Breast epithelium (tissue), 3 donors: ENCODE measurements around the gene ZNF345.
A peak's percentile ranks its signal among the peaks of the same experiment; 100 is the strongest.

Experiments used
- POLR2A ChIP-seq: fragments of 450-650 bp; IDR thresholded peaks from one replicate; pipeline ENCODE4 v1.6.1; 2016; ENCODE audit warnings: antibody characterized with exemption, mild to moderate bottlenecking, moderate library complexity
- POLR2AphosphoS5 ChIP-seq, 3 donors: sonication (generic); formaldehyde crosslinking; IDR thresholded peaks; one replicate each; pipeline ENCODE4 v1.6.1; 2017; ENCODE audit warnings: antibody characterized with exemption in 3 of 3
- TF ChIP-seq, protein P1 (sequence below), 3 donors: fragments of 450-650 bp; IDR thresholded peaks; one replicate each; pipeline ENCODE4 v1.5.1; 2016 to 2017; ENCODE audit warnings: antibody characterized with exemption in 3 of 3, mild to moderate bottlenecking in 3 of 3, moderate library complexity in 3 of 3

DNA sequence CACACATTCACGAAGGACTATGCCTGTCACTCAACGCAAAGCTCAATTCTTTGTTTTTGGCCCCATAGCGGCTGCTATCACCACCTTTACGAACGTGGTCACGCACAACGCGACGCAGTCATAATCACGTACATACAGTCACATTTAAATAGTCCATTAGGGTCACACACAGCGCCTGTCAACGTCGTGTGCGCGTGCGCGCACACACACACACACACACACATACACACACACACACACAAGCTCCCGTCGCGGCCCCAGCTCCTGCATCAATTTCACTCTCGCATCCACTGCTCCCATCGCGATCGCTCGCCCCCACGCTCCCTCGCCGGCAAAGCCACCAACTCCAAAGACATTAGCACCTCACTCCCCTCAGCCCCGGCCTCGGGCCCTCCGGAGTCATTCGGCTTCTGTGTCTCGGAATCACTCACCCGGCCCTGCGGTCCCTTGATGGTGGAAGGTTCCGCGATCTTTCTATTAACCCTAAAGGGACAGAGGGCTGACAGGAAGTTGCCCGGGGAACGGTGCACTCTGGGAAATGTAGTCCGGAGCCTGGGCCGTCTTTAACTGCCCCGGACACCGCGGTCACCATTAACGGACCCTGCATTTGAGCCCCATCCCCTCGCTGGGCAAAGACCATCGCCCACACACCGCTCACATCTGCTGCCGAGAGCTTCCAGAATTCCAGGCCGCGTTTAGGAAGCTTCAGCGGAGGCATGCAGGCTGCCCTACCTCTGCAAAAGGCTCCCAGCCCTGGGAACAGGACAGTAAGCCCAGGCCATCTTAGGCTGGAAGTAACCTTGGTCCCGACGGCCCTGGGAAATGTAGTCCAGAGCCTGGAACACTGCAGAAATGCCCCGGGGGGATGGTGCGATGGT is 12.5 kb upstream of the ZNF345 start, which contains the start of gene ZNF790:
- TF ChIP-seq, protein P1, sequence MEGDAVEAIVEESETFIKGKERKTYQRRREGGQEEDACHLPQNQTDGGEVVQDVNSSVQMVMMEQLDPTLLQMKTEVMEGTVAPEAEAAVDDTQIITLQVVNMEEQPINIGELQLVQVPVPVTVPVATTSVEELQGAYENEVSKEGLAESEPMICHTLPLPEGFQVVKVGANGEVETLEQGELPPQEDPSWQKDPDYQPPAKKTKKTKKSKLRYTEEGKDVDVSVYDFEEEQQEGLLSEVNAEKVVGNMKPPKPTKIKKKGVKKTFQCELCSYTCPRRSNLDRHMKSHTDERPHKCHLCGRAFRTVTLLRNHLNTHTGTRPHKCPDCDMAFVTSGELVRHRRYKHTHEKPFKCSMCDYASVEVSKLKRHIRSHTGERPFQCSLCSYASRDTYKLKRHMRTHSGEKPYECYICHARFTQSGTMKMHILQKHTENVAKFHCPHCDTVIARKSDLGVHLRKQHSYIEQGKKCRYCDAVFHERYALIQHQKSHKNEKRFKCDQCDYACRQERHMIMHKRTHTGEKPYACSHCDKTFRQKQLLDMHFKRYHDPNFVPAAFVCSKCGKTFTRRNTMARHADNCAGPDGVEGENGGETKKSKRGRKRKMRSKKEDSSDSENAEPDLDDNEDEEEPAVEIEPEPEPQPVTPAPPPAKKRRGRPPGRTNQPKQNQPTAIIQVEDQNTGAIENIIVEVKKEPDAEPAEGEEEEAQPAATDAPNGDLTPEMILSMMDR (IDR thresholded peaks at IDR 0.05) = no peak
- TF ChIP-seq POLR2A (no peak), POLR2AphosphoS5 (IDR thresholded peaks at IDR 0.05) (peak; percentile 58 to 67 (median 60))
